GM10847 (cell line): ENCODE data around the gene PARD6G.

Experiments used
- POLR2A ChIP-seq: IDR thresholded peaks from 2 replicates; pipeline ENCODE4 v1.6.1; 2011; ENCODE audit not compliant: insufficient read length; ENCODE audit errors: extremely low read depth

PARD6G gene

DNA sequence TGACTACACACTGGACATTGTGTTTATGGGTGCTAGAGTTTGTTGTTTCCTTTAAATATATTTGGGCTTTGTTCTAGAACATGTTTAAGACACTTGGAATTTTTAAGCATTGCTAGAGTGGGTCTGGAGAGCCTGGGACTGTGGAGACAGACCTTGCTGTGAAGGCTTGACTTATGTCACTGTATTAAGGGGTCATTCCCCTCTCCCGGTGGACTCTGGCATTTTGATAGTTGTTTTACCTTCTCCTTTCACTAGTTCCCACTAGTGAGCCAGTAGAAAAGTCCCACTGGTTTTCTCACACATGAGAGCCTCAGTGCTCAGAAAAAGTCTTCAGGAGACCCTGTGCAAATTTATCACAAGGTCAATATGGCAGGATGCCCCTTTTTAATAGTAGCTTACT lies 119.7 kb downstream of the PARD6G start:
- no peak for TF ChIP-seq POLR2A

DNA sequence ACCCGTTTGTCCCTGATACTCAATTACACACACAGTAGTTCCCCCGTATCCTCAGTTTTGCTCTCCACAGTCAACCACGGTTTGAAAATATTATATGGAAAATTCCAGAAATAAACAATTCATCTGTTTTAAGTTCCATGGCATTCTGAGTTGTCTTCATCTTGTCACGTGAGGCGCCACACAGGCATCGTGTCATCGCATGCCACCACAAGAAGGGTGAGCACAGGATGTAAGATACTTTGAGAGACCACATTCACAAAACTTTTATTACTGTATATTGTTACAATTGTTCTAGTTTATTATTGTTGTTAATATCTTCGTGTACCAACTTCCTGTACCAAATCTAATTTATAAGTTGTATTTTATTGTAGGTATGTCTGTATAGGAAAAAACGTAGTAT lies 120.5 kb downstream of the PARD6G start:
- no peak for TF ChIP-seq POLR2A

DNA sequence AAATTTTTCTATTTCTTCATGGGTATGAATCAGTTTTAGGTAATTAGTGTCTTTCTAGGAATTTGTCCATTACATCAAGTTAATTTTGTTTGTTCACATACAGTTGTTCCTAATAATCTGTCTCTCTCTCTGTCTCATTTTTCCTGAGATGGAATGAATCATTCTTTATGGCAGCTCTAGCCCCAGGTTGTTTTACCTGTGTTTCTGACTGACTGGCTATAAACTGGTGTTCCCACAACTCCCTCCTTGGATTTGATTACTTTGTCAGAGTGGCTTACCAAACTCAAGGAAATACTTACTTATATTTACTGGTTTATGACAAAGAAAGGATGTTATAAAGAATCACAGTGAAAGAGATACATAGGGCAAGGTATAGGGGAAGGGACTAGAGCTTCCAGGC lies 123.2 kb downstream of the PARD6G start:
- no peak for TF ChIP-seq POLR2A

DNA sequence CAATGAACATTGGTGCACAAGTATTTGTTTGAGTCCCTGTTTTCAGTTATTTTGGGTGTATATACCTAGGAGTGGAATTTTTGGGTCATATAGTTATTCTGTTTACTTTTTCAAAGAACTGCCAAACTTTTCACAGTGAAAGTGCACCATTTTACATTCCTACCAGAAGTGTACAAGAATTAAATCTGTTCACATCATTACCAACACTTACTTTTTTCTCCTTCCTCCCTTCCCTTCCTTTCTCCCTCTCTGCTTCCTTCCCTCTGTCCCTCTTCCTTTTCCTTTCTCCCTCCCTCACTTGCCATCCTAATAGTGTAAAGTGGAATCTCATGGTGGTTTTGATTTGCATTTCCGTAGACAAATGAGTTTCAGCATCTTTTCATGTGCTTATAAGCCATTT lies 126.4 kb downstream of the PARD6G start:
- no peak for TF ChIP-seq POLR2A

DNA sequence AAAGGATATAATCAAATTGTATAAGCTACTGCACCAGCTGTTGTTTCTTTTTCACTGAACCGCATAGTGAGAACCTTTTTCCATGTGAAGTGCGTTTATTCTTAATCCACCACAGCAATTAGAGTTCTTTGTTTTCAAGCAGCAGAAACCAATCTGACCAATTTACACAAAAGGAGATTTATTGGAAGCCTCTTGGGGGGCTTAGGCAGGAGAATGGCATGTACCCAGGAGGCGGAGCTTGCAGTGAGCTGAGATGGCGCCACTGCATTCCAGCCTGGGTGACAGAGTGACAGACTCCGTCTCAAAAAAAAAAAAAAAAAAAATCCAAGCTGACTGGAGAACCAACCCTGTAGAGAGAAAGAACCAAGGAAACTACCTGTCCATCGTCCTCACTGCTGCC lies 128.2 kb downstream of the PARD6G start:
- no peak for TF ChIP-seq POLR2A

DNA sequence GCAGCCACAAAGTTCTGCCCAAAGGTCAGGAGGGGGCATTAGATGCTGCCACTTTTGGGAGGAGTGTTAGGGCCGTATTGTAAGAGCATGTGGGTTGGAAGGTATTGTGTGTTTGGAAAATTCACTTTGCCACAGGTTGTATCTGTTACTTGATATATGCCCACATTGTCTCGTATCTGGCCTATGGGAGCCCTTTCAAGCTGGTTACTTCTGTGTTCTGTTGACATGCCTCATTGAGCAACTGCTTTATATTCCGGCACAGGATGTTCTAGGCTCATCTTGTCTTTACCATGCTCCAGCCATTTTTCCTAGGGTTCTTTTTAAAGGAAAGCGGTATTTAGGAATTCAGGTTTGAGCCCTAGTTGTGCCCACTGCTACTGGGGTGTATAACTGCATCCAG lies 132.3 kb downstream of the PARD6G start:
- TF ChIP-seq POLR2A: no peak

DNA sequence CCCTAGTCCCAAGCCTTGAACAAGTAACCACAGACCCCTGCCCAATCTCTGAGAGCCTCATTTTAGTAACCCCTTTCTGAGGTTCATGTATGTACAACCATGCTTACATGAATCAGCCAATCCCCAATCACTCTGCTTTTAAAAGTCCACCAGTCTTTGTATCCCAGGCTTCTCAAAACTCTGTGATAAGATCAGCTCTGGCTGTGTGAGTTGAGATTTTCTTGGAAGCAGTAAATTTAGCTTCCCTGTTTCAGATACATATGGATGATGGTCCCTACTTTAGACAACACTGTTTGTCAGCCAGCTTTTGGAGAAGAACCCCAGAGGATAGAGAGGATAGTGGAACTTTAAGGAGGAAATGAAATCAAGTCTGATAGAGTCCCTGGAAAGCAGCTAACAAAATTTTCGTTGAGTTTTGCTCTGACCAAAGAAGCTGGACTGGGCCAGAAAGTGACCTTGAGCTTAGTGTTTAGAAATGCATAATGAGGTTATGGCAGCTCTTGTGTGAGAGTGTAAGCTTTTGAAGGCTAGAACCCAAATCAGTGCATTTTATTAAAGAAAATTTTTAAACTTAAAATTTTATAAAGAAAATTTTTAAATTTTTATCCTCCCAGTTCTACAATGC lies 134.6 kb downstream of the PARD6G start:
- no peak for TF ChIP-seq POLR2A

DNA sequence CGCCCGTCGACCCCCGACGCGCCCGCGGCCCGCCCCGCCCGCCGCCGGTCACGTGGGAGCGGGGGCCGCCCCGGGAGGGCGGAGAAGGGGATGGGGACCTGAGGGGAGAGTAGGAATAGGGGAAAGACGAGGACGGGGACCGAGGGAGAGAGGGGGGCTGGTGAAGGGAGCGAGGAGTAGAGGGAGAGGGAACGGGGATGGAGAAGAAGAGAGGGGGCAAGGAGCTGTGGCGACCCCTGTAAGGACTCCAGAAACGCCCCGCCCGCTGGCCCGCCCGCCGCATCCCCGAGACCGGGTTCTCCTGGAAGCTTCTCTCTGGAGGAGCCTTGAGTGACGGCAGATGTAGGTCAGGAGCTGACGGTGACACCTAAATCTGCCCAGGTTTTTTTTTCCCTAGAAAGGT lies 137.6 kb downstream of the PARD6G start:
- TF ChIP-seq POLR2A: no peak

DNA sequence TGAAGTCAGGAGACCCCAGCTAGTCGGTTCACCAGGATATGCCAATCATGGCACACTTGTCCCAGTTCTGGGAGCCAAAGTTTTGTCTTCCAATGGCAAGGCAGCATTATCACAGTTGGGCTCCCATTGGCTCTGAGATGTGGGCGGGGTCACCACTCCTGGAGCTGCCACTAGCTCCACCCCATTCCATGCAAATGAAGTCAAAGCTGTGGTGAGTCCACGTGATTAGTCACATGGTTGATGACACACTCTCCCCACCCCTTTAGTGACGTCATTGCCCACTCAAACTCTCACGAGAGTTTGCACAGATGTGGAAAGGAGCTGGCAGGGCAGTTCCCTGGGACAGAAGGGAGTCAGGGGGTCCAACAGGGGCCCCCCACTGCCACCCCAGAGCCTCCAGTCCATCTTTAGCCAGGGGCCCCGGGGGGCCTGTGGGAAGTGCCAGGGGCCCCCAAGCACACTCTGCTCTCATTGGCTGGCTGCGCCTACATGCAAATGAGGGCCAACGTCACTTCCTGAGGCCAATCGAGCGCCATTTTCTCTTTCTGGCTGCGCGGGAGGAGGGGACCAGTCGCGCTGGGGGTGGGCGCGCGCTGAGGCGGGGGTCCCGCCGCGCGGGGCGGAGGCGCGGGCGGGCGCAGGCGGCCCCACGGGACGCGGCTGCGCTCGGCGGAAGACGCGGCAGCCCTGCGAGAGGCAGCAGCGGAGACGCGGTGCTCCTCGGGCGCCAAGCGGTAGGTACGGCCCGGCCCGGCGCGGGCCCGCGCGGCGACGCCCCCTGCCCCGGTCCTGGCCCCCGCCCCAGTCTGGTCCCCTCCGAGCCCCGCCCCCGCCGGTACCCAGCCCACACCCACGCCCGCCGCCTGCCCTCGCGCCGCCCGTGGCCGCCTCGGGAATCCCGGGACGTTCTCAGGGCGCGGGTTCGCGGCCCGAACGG lies 138.3 kb downstream of the PARD6G start, which contains the start of gene ADNP2:
ADNP2 (plus strand) TSS at position 524 of the 937 bp plus-strand sequence. CDS start 8,281 bp downstream, outside the sequence.
- TF ChIP-seq POLR2A: peak; percentile 60

DNA sequence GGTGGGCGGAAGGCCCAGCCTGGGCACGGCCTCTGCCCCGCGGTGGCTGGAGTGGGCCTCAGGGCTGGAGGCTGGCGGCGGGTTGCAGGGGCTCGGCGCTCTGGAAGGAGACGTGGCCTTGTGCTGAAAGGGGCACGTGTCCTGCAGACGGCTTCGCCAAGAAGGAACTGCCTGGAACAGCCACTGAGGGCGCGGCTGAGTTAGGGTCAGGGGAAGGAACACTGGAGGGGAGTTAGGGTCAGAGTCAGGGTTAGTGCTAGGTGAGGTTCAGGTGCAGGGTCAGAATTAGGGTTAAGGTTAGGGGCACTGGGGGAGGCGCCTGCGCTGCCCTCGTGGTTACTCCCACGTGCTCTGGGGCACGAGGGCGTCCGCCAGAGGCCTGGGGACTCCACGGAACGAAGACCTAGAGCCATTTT lies 139.2 kb downstream of the PARD6G start:
- no peak for TF ChIP-seq POLR2A

DNA sequence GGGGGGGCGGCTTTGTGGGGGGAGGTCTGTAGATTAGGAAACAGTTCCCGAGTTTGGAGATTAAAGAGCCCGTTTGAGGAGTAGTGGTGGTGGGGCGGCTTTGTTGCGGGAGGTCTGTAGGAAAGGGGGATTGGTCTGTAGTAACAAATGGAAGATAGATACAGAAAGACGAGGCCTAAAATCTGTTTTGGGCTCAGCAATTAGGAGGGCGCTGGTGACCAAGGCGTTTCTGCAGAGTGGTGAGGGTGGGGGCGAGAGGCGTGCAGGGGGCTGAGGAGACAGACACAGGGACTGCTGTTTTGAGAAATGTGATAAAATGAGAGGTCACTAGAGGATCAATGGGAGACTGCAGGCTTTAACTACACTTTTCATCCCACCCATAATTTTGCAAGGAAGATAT lies 139.9 kb downstream of the PARD6G start:
- TF ChIP-seq POLR2A: no peak
